HepG2 (cell line): ENCODE results near the gene YPEL3. TPM values are rescaled to one million over a fixed set of nuclear protein-coding genes. Genes with fewer than 3 reads are reported as not detected.
A peak's percentile ranks its signal among the peaks of the same experiment; 100 is the strongest.

Source experiments
- ATAC-seq: fragments of 200-7000 bp; cut with Tn5 transposase; 3 replicates; pipeline ENCODE4 v1.9.1; 2020; ENCODE audit warnings: mild to moderate bottlenecking, moderate library complexity
- BruUV-seq: library from RNA; stranded (reverse); fragments of 400-500 nt; replicated peaks from 2 replicates; lab custom pipeline; 2021; lab: Mats Ljungman, UMichigan
- CTCF ChIA-PET: fragments of 300-600 bp; formaldehyde crosslinking; extraction: SDS; loops from one replicate; lab custom pipeline; 2021; ENCODE audit warnings: low total read pairs, inconsistent platforms, low intra/inter-chr PET ratio; lab: Yijun Ruan, JAX
- POLR2A ChIA-PET: fragments of 350-600 bp; sonication (Branson Sonifier 250); formaldehyde crosslinking; loops from one replicate; lab custom pipeline; 2020; ENCODE audit warnings: antibody characterized with exemption, inconsistent platforms; lab: Yijun Ruan, JAX
- DNase-seq: peaks from one replicate; pipeline ENCODE4 v3.0.0-alpha.2; 2015; ENCODE audit warnings: low spot score
- FAIRE-seq: peaks from 3 replicates; lab custom pipeline; 2011; peaks lifted over from hg19 to GRCh38; lab: Jason Lieb, UNC
- H2AFZ ChIP-seq: one replicate; pipeline ENCODE4 v1.6.1; 2011; ENCODE audit warnings: low read length, inconsistent platforms
- H3K27ac ChIP-seq: fragments of 300-600 bp; 3 replicates; pipeline ENCODE4 v1.8.0; 2011; ENCODE audit warnings: mixed run types, mild to moderate bottlenecking, mixed read lengths, low read length, inconsistent platforms; ENCODE audit not compliant: insufficient read depth; ENCODE audit errors: extremely low read length
- H3K27me3 ChIP-seq, 2 experiments: fragments of 200-600 bp in 1 of 2; 2 replicates in 1 of 2; 3 replicates in 1 of 2; pipeline versions ENCODE4 v1.6.0 to v1.8.0; 2011; ENCODE audit warnings: low read length in 2 of 2, mild to moderate bottlenecking in 2 of 2, moderate library complexity in 2 of 2, inconsistent platforms in 1 of 2; ENCODE audit not compliant: insufficient read depth in 2 of 2, control insufficient read depth in 1 of 2
- H3K36me3 ChIP-seq, 2 experiments: fragments of 200-600 bp in 1 of 2; replicated peaks in 1 of 2; 2 replicates in 1 of 2; 3 replicates in 1 of 2; pipeline versions ENCODE4 v1.5.1 to v1.8.0; 2011; ENCODE audit warnings: low read length in 2 of 2, inconsistent platforms in 1 of 2; ENCODE audit not compliant: insufficient read depth in 2 of 2, control insufficient read depth in 1 of 2
- H3K4me1 ChIP-seq: 2 replicates; pipeline ENCODE4 v1.5.1; 2012; ENCODE audit warnings: low read length, inconsistent platforms; ENCODE audit not compliant: insufficient read depth
- H3K4me2 ChIP-seq: 2 replicates; pipeline ENCODE4 v1.6.0; 2011; ENCODE audit warnings: low read depth, low read length, inconsistent platforms
- H3K4me3 ChIP-seq, 3 experiments: fragments of 200-600 bp in 1 of 3; sonication (generic), shearing (Covaris generic) in 1 of 3; replicated peaks in 1 of 3; 2 replicates each; pipeline ENCODE4 v1.5.1; 2011 to 2016; ENCODE audit warnings: low read length in 3 of 3, inconsistent platforms in 2 of 3, low read depth in 2 of 3, mild to moderate bottlenecking in 2 of 3, control low read depth in 1 of 3, mixed read lengths in 1 of 3; ENCODE audit not compliant: insufficient read depth in 1 of 3
- H3K79me2 ChIP-seq: one replicate; pipeline ENCODE4 v1.6.1; 2011; ENCODE audit warnings: low read length, inconsistent platforms; ENCODE audit not compliant: insufficient read depth
- H3K9ac ChIP-seq: 2 replicates; pipeline ENCODE4 v1.6.0; 2011; ENCODE audit warnings: mild to moderate bottlenecking, low read depth, low read length, inconsistent platforms; ENCODE audit not compliant: insufficient read depth
- H3K9me3 ChIP-seq: 2 replicates; pipeline ENCODE4 v1.5.1; 2012; ENCODE audit warnings: mild to moderate bottlenecking, low read length
- H4K20me1 ChIP-seq: 2 replicates; pipeline ENCODE4 v1.6.0; 2011; ENCODE audit warnings: inconsistent platforms, mild to moderate bottlenecking, low read length, moderate library complexity; ENCODE audit not compliant: insufficient read depth
- ATF7-NPFF ChIP-seq: sonication (generic); formaldehyde crosslinking; IDR thresholded peaks from 2 replicates; pipeline ENCODE4 v1.8.1; 2023; ENCODE audit warnings: mild to moderate bottlenecking, low read depth, missing genetic modification reagents, moderate library complexity
- EZH2 ChIP-seq: conservative IDR thresholded peaks from 2 replicates; pipeline ENCODE4 v1.6.1; 2012; ENCODE audit warnings: mild to moderate bottlenecking, low read depth, low read length, moderate library complexity
- GLI4 ChIP-seq: sonication (generic); formaldehyde crosslinking; IDR thresholded peaks from 2 replicates; pipeline ENCODE4 v1.5.1; 2020; ENCODE audit warnings: missing genetic modification reagents, mild to moderate bottlenecking, moderate library complexity, borderline replicate concordance
- JUND ChIP-seq: sonication (generic); formaldehyde crosslinking; IDR thresholded peaks from 2 replicates; pipeline ENCODE4 v1.8.0; 2022; ENCODE audit warnings: mild to moderate bottlenecking, missing genetic modification reagents
- KAT7 ChIP-seq: IDR thresholded peaks from 2 replicates; pipeline ENCODE4 v1.6.1; 2018; ENCODE audit warnings: borderline replicate concordance, missing compliant biosample characterization
- KDM4B ChIP-seq: sonication (generic); formaldehyde crosslinking; IDR thresholded peaks from 2 replicates; pipeline ENCODE4 v1.4.0; 2020; ENCODE audit warnings: missing genetic modification reagents
- TBL1XR1 ChIP-seq: fragments of 150-350 bp; IDR thresholded peaks from 2 replicates; pipeline ENCODE4 v1.6.1; 2014; ENCODE audit warnings: borderline replicate concordance, low read length; ENCODE audit not compliant: partially characterized antibody
- ZFP82 ChIP-seq: sonication (generic); formaldehyde crosslinking; IDR thresholded peaks from 2 replicates; pipeline ENCODE4 v1.5.1; 2020; ENCODE audit warnings: mild to moderate bottlenecking, missing genetic modification reagents, borderline replicate concordance
- ZFP91 ChIP-seq: sonication (generic); formaldehyde crosslinking; IDR thresholded peaks from 2 replicates; pipeline ENCODE4 v1.9.0; 2022; ENCODE audit warnings: missing genetic modification reagents, mild to moderate bottlenecking, borderline replicate concordance
- ZFX ChIP-seq: sonication (generic); formaldehyde crosslinking; IDR thresholded peaks from 2 replicates; pipeline ENCODE4 v1.4.0; 2020; ENCODE audit warnings: mild to moderate bottlenecking, low read depth, missing genetic modification reagents, moderate library complexity
- ZMAT3 ChIP-seq: sonication (generic); formaldehyde crosslinking; conservative IDR thresholded peaks from 2 replicates; pipeline ENCODE4 v1.7.0; 2021; ENCODE audit warnings: missing genetic modification reagents
- ZMYM4 ChIP-seq: sonication (generic); formaldehyde crosslinking; IDR thresholded peaks from 2 replicates; pipeline ENCODE4 v1.8.1; 2023; ENCODE audit warnings: mild to moderate bottlenecking, missing genetic modification reagents
- ZNF274 ChIP-seq: sonication (generic); formaldehyde crosslinking; IDR thresholded peaks from 2 replicates; pipeline ENCODE4 v1.5.1; 2020; ENCODE audit warnings: mild to moderate bottlenecking, missing genetic modification reagents
- ZNF543 ChIP-seq: sonication (generic); formaldehyde crosslinking; IDR thresholded peaks from 2 replicates; pipeline ENCODE4 v1.4.0; 2020; ENCODE audit warnings: mild to moderate bottlenecking, missing genetic modification reagents
- ZNF598 ChIP-seq: sonication (generic); formaldehyde crosslinking; IDR thresholded peaks from 2 replicates; pipeline ENCODE4 v1.5.1; 2020; ENCODE audit warnings: mild to moderate bottlenecking, missing genetic modification reagents, borderline replicate concordance
- ZNF605 ChIP-seq: sonication (generic); formaldehyde crosslinking; IDR thresholded peaks from 2 replicates; pipeline ENCODE4 v1.8.0; 2022; ENCODE audit warnings: mild to moderate bottlenecking, missing genetic modification reagents
- WGBS: methylation state at CpG from one replicate; pipeline ENCODE4 v1.1.6; 2017; ENCODE audit warnings: low lambda C conversion rate; 5-methylcytosine and 5-hydroxymethylcytosine counted together
- in situ Hi-C: cut with HindIII; loops from 2 replicates; pipeline ENCODE4 v1.10.0; 2017; ENCODE audit warnings: low pct_unique_long_range_greater_than_20kb; ENCODE audit not compliant: extremely low pct_ligation_motif_present
- intact Hi-C: fragments of 100-400 bp; cut with micrococcal nuclease; formaldehyde crosslinking; loops from one replicate; pipeline ENCODE4 v1.10.0; 2022; ENCODE audit not compliant: unreplicated experiment
- polyA plus RNA-seq, 8 experiments: library from polyadenylated mRNA; depleted of rRNA in 3 of 8; stranded (reverse) in 7 of 8; unstranded in 1 of 8; fragments of >200 nt; fragmentation: Illumina TruSeq in 4 of 8; extraction: Trizol in 4 of 8; gene quantifications; 2 replicates each; pipeline versions ENCODE4 v1.2.1 to v1.2.3, GENCODE V29; 2011 to 2016; ENCODE audit warnings: low read depth in 4 of 8, missing spikeins in 1 of 8, mixed read lengths in 1 of 8; ENCODE audit not compliant: insufficient read depth in 1 of 8
- total RNA-seq, 5 experiments: library from RNA; depleted of rRNA; stranded (reverse); fragments of >200 nt; fragmentation: Illumina TruSeq; extraction: Trizol; gene quantifications; 2 replicates each; pipeline ENCODE4 v1.2.3, GENCODE V29; 2016; ENCODE audit warnings: low read depth in 1 of 5
- TF ChIP-seq, protein P1 (sequence below): sonication (generic); formaldehyde crosslinking; IDR thresholded peaks from 2 replicates; pipeline ENCODE4 v1.4.0; 2020; ENCODE audit warnings: missing genetic modification reagents, mild to moderate bottlenecking, borderline replicate concordance

YPEL3 gene
- total and polyA plus RNA-seq, 2 of the 13 experiments (the other 11 are each of a cell fraction or from before 2014, with no cell fraction given) = 5.4 to 47.0 TPM

DNA sequence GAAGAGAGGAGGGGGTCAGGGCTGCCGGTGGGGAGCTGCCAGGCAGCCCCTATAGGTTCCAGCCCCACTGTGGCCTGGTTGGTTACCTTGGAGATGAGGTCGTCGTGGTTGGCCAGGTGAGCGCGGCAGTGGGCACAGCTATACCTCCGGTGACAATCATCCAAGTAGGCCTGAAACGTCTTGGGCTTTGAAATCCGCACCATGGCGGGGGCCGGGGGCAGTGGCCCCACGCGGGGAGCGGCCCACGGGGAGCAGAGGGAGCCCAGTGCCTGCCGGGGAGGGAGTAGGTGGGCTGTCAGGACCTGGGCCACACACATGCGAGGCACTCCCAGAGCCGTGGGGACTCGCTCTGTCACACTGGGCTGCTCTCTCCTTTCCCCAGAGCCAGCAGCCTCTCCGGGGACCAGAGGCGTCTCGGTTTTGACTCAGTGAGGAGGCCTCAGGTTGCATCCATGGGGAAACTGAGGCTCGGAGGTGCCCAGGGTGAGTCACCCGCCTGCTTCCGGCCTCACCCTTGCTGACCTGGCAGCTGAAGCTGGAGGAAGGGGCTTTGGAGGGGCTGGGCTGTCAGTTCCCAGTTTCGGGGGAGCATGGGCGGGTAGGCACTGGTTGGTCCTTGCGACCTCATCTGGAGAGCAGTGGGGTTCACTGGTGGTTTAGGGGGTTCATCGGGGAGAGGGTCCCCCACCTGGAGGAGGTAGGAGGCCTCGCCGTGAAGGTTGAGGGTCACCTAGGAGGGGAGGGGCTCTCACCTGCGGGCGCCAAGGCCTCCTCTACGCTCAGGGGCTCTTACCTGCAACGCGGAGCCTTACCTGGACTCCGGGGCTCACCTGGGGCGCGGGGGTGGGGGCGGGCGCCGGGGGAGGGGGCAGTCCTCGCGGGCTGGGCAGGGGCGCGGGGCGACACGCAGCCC lies 591 bp downstream of the YPEL3 start:
- Histone ChIP-seq H4K20me1 (no peaks in the 10 kb centered on the region), H2AFZ (no peak overlapping the region), H3K4me3 (peak overlapping the region; percentile 57 to 82 (median 74)), H3K79me2 (no peaks in the 10 kb centered on the region), H3K36me3 (no peaks in the 10 kb centered on the region; a peak in 1 of 5 replicates), H3K27ac (peak overlapping the region; percentile 38), H3K4me2 (peak overlapping the region; percentile 96), H3K27me3 (no peaks in the 10 kb centered on the region; a peak in 1 of 5 replicates), H3K9ac (peak overlapping the region; percentile 72), H3K9me3 (peaks cover 12% of the 10 kb centered on the region), H3K4me1 (peaks cover 51% of the 10 kb centered on the region)
- intact Hi-C loops = no loop called here
- no peak for DNase-seq
- ChIA-PET CTCF (no interaction called here), POLR2A (interaction anchor here (0.6 to 3.0 kb wide), 7 partner anchors 9 to 169 kb away, joined by 3 to 18 read pairs (median 4); partner anchors contain the start of genes ALDOA and PPP4C)
- WGBS = 68% methylated on average over 15 of the region's 47 CpGs
- in situ Hi-C loops = loop anchor here (25.0 kb wide), 1 partner anchor 542 kb away; no protein-coding TSS in a partner anchor
- no TSS peak for BruUV-seq
- ATAC-seq = no peak
- FAIRE-seq = no peak
- TF ChIP-seq ZFX = peak; percentile 24; the same call in 1 of the 2 replicates
- TF ChIP-seq ZNF605 (CRISPR knock-in tag) = no peak
- TF ChIP-seq TBL1XR1 = peak; percentile 14
- TF ChIP-seq ZFP91 (CRISPR knock-in tag) = peak; percentile 12; the same call in 1 of the 2 replicates
- no peak for TF ChIP-seq KDM4B (CRISPR knock-in tag)
- peak; percentile 21; the same call in 1 of the 2 replicates for TF ChIP-seq ATF7-NPFF (CRISPR knock-in tag)
- TF ChIP-seq ZNF598 (CRISPR knock-in tag) = 0 out of 2 replicates have a peak, but pooled peaks have one; percentile 43
- no peak for TF ChIP-seq GLI4 (CRISPR knock-in tag)
- TF ChIP-seq KAT7 (CRISPR knock-in tag) = 0 out of 2 replicates have a peak, but pooled peaks have one; percentile 13
- TF ChIP-seq JUND (CRISPR knock-in tag) = peak; percentile 18; the same call in 1 of the 2 replicates
- 0 out of 2 replicates have a peak, but pooled peaks have one; percentile 16 for TF ChIP-seq ZNF543 (CRISPR knock-in tag)
- TF ChIP-seq EZH2 = no peak
- peak; percentile 65; the same call in 1 of the 2 replicates for TF ChIP-seq ZMAT3 (CRISPR knock-in tag)
- TF ChIP-seq, protein P1, sequence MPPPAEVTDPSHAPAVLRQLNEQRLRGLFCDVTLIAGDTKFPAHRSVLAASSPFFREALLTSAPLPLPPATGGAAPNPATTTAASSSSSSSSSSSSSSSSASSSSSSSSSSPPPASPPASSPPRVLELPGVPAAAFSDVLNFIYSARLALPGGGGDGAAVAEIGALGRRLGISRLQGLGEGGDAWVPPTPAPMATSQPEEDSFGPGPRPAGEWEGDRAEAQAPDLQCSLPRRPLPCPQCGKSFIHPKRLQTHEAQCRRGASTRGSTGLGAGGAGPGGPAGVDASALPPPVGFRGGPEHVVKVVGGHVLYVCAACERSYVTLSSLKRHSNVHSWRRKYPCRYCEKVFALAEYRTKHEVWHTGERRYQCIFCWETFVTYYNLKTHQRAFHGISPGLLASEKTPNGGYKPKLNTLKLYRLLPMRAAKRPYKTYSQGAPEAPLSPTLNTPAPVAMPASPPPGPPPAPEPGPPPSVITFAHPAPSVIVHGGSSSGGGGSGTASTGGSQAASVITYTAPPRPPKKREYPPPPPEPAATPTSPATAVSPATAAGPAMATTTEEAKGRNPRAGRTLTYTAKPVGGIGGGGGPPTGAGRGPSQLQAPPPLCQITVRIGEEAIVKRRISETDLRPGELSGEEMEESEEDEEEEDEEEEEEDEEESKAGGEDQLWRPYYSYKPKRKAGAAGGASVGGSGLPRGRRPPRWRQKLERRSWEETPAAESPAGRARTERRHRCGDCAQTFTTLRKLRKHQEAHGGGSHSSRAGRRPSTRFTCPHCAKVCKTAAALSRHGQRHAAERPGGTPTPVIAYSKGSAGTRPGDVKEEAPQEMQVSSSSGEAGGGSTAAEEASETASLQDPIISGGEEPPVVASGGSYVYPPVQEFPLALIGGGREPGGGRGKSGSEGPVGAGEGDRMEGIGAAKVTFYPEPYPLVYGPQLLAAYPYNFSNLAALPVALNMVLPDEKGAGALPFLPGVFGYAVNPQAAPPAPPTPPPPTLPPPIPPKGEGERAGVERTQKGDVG (CRISPR knock-in tag) = 0 out of 2 replicates have a peak, but pooled peaks have one; percentile 27
- peak; percentile 87; the same call in 1 of the 2 replicates for TF ChIP-seq ZNF274
- TF ChIP-seq ZMYM4 (CRISPR knock-in tag) = no peak
- TF ChIP-seq ZFP82 (CRISPR knock-in tag) = 0 out of 2 replicates have a peak, but pooled peaks have one; percentile 49
